Choroid plexus epithelial cell (primary cell): ENCODE measurements around the gene TRIM26.
"Not testable (repeated sequence)": the region's sequence is repeated elsewhere in the genome, so short reads cannot be mapped to it uniquely, and the experiment has no call there.

Source experiments
- DNase-seq: peaks from one replicate; pipeline ENCODE4 v3.0.0-alpha.2; 2010; ENCODE audit warnings: low read depth
- H3K4me3 ChIP-seq: 2 replicates; pipeline ENCODE4 v1.5.1; 2011; ENCODE audit warnings: low read depth, mild to moderate bottlenecking, control low read depth, low read length, moderate library complexity
- CTCF ChIP-seq: conservative IDR thresholded peaks from 2 replicates; pipeline ENCODE4 v1.5.1; 2011; ENCODE audit warnings: low read depth, mild to moderate bottlenecking, control low read depth, inconsistent platforms, low read length, moderate library complexity

TRIM26 gene

GRCh38 chr6:30169658-30170614 is 43.3 kb downstream of the TRIM26 start:
- peak; percentile 73 for DNase-seq
- peak; percentile 74 for TF ChIP-seq CTCF

GRCh38 chr6:30168741-30169140 is 44.5 kb downstream of the TRIM26 start:
- DNase-seq = no peak
- no peak for TF ChIP-seq CTCF
- H3K4me3 ChIP-seq = no peak overlapping the region

More at GRCh38 chr6:30169658-30170614, 43.3 kb downstream of the TRIM26 start:
- H3K4me3 ChIP-seq = no peak overlapping the region

GRCh38 chr6:30167101-30167500 is 46.1 kb downstream of the TRIM26 start:
- TF ChIP-seq CTCF = no peak
- no peak overlapping the region for H3K4me3 ChIP-seq
- DNase-seq = no peak

GRCh38 chr6:30165238-30165637 is 48.0 kb downstream of the TRIM26 start:
- DNase-seq, H3K4me3 ChIP-seq: not testable (repeated sequence)

- no peak for TF ChIP-seq CTCF
- H3K4me3 ChIP-seq = no peak overlapping the region
- DNase-seq = no peak
Observed at GRCh38 chr6:30164714-30165113, 48.5 kb downstream of the TRIM26 start.

- TF ChIP-seq CTCF = no peak
- DNase-seq = no peak
- no peak overlapping the region for H3K4me3 ChIP-seq
Observed at GRCh38 chr6:30163918-30164654, 49.1 kb downstream of the TRIM26 start.

GRCh38 chr6:30163090-30163917 is 49.9 kb downstream of the TRIM26 start, which contains the start of gene TRIM15:
TSS of gene TRIM15 (plus strand) at chr6:30163546. CDS start at chr6:30163685, 139 bp downstream.
- no peak for DNase-seq
- no peak for TF ChIP-seq CTCF
- no peak within 1 kb of the TSS for H3K4me3 ChIP-seq
